OCI-LY7 (cell line): ENCODE data around the gene MARF1.

Experiments
- CTCF ChIP-seq: fragments of 200-600 bp; sonication (generic); conservative IDR thresholded peaks from 2 replicates; pipeline ENCODE4 v1.5.1; 2014; ENCODE audit warnings: mild to moderate bottlenecking, antibody characterized with exemption, low read length, moderate library complexity, mixed read lengths
- EZH2phosphoT487 ChIP-seq: fragments of 200-600 bp; sonication (generic); IDR thresholded peaks from 2 replicates; pipeline ENCODE4 v1.6.1; 2018; ENCODE audit warnings: low read depth, borderline replicate concordance, mild to moderate bottlenecking, mixed run types, antibody characterized with exemption, low read length, moderate library complexity, mixed read lengths

DNA sequence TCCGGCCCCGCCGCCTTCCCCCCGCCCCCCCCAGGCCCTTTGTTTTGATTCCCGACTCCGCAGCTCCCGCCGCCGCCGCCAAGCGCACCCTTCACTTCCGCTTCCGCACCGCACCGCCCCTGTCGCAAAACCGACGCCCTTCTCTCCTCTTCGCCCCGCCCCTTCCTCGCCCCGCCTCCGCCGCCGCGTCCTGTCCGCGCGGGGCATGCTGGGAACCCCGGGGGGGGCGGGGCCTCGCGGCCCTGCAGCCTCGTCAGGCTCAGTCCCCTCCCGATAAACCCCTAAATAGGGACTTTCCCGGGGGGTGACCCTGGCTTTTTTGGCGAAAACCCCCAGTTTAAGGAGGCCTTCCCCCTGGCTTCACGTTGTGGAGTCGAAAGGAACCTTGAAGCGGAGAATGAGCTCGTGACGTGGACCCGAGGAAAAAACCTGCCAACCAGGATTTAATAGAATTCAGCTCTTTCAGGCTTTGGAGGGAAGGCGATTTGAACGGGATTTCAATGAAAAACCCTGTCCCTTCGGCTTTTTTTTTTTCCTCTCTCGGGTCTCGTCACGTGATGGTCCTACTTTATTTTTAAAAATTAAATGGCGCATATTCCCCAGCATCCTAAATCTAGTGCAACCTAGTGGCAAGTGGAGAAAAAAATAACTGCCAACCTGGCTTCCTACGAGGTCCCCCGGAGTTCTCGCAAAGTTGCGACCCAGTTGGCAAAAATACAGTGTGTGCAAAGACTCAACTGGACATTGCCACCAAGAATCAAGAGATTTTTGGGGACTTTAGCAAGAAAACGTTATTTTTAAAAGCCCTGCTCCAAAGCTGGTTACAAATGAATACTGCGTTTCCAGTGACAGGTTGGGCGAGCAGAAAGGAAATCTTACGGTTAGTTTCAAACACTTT, at the start of gene MARF1:
- no peak for TF ChIP-seq EZH2phosphoT487
- TF ChIP-seq CTCF: peak; percentile 74
